ENCODE results near the gene DDX21.
"Not testable (repeated sequence)": the region's sequence is repeated elsewhere in the genome, so short reads cannot be mapped to it uniquely, and the experiment has no call there.

DDX21 gene

GRCh38 chr10:68934994-68935393, 21.0 kb upstream of the DDX21 start:
- TF ChIP-seq, protein P1, sequence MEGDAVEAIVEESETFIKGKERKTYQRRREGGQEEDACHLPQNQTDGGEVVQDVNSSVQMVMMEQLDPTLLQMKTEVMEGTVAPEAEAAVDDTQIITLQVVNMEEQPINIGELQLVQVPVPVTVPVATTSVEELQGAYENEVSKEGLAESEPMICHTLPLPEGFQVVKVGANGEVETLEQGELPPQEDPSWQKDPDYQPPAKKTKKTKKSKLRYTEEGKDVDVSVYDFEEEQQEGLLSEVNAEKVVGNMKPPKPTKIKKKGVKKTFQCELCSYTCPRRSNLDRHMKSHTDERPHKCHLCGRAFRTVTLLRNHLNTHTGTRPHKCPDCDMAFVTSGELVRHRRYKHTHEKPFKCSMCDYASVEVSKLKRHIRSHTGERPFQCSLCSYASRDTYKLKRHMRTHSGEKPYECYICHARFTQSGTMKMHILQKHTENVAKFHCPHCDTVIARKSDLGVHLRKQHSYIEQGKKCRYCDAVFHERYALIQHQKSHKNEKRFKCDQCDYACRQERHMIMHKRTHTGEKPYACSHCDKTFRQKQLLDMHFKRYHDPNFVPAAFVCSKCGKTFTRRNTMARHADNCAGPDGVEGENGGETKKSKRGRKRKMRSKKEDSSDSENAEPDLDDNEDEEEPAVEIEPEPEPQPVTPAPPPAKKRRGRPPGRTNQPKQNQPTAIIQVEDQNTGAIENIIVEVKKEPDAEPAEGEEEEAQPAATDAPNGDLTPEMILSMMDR (conservative IDR thresholded peaks at IDR 0.05; ENCODE audit: low read depth, low read length): no peak
- H3K27ac ChIP-seq: no peak overlapping the region
- H3K27me3 ChIP-seq (ENCODE audit: insufficient read depth, low read depth): no peaks in the 10 kb centered on the region
- H3K79me2 ChIP-seq (ENCODE audit: insufficient read depth, low read depth): no peaks in the 10 kb centered on the region
- H4K20me1 ChIP-seq (ENCODE audit: insufficient read depth): no peaks in the 10 kb centered on the region
- no peak overlapping the region for H2AFZ ChIP-seq (ENCODE audit: low read depth)
- H3K4me2 ChIP-seq: no peak overlapping the region
- no peak overlapping the region for H3K4me3 ChIP-seq (IDR thresholded peaks at IDR 0.05; ENCODE audit: insufficient read depth, low read depth, low read length)
- H3K36me3 ChIP-seq (ENCODE audit: insufficient read depth): no peaks in the 10 kb centered on the region; the same call in 1 of the 2 replicates
- no peak overlapping the region for H3K9ac ChIP-seq
- H3K4me1 ChIP-seq (ENCODE audit: low read depth, poor library complexity, severe bottlenecking): no peaks in the 10 kb centered on the region

DNA sequence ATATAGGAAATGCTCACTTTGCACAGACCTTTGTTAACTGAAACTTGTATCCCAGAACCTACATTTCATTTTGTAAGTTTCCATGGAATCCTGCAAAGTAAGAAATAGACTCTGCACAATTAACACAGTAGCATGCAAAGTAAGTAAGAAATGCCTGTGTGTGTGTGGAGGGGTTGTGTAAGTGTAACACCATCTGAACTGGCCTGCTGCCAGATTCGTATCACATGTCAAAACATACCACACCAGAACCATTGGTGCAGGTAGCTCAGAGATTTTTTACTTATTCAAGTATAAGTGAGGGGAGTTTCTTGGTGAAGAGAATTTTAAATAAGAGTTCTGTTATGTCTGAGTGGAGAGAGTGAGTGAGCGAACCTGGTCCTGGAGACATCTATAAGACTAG, 17.9 kb upstream of the DDX21 start:
- no peak overlapping the region for H3K9ac ChIP-seq
- H3K4me1 ChIP-seq (ENCODE audit: low read depth, poor library complexity, severe bottlenecking): no peaks in the 10 kb centered on the region
- no peak overlapping the region for H3K27ac ChIP-seq
- TF ChIP-seq, protein P1 (conservative IDR thresholded peaks at IDR 0.05; ENCODE audit: low read depth, low read length): no peak
- H3K79me2 ChIP-seq (ENCODE audit: insufficient read depth, low read depth): no peaks in the 10 kb centered on the region
- no peaks in the 10 kb centered on the region for H4K20me1 ChIP-seq (ENCODE audit: insufficient read depth)
- H3K27me3 ChIP-seq (ENCODE audit: insufficient read depth, low read depth): no peaks in the 10 kb centered on the region
- no peak overlapping the region; the same call in 1 of the 2 replicates for H2AFZ ChIP-seq (ENCODE audit: low read depth)
- no peak overlapping the region for H3K4me3 ChIP-seq (IDR thresholded peaks at IDR 0.05; ENCODE audit: insufficient read depth, low read depth, low read length)
- H3K36me3 ChIP-seq (ENCODE audit: insufficient read depth): no peaks in the 10 kb centered on the region; the same call in 1 of the 2 replicates
- H3K4me2 ChIP-seq: no peak overlapping the region

DNA sequence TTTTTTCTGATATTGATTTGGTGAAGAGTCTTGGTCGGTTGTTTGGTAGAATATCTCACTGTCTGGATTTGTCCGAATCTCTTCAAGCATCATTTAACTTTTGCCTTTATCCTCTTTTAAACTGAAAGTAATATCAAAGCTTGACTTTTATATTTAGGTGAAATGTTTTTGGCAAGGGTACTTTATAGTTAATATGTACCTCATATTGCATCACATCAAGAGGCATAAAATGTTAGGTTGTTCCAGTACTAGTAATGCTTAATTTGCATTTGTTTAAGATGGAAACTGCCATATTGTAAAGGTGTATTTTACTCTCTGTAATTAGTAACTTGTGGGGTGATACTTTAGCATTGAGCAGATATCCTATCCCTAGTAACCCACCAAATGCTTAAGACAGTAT, 17.1 kb upstream of the DDX21 start:
- H3K9ac ChIP-seq: no peak overlapping the region
- H3K4me2 ChIP-seq: no peak overlapping the region
- H3K4me1 ChIP-seq (ENCODE audit: low read depth, poor library complexity, severe bottlenecking): no peaks in the 10 kb centered on the region
- TF ChIP-seq, protein P1 (conservative IDR thresholded peaks at IDR 0.05; ENCODE audit: low read depth, low read length): no peak
- no peak overlapping the region for H2AFZ ChIP-seq (ENCODE audit: low read depth)
- no peaks in the 10 kb centered on the region for H3K79me2 ChIP-seq (ENCODE audit: insufficient read depth, low read depth)
- H3K27me3 ChIP-seq (ENCODE audit: insufficient read depth, low read depth): no peaks in the 10 kb centered on the region
- H3K36me3 ChIP-seq (ENCODE audit: insufficient read depth): no peaks in the 10 kb centered on the region; the same call in 1 of the 2 replicates
- H3K27ac ChIP-seq: no peak overlapping the region
- H4K20me1 ChIP-seq (ENCODE audit: insufficient read depth): no peaks in the 10 kb centered on the region
- H3K4me3 ChIP-seq (IDR thresholded peaks at IDR 0.05; ENCODE audit: insufficient read depth, low read depth, low read length): no peak overlapping the region

DNA sequence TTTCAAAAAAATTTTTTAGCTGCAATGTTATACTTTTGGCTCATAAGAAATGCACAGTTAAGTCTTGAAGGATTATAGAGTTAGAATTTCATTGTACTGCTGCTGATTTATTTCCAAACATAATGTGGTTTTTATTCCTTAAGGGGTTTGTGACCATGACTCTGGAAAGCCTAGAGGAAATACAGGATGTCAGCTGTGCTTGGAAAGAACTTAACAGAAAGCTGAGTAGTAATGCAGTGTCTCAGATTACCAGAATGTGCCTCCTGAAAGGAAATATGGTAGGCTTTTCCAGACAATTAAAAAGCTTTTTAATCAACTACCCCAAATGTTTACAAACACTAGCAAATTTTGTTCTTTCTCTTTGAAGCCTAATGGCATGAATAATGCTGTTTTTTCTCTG, 15.1 kb upstream of the DDX21 start:
- H3K9ac ChIP-seq; H3K79me2 ChIP-seq (ENCODE audit: insufficient read depth, low read depth); H3K27me3 ChIP-seq (ENCODE audit: insufficient read depth, low read depth); H3K4me2 ChIP-seq; H3K4me1 ChIP-seq (ENCODE audit: low read depth, poor library complexity, severe bottlenecking); H2AFZ ChIP-seq (ENCODE audit: low read depth); H3K36me3 ChIP-seq (ENCODE audit: insufficient read depth); H4K20me1 ChIP-seq (ENCODE audit: insufficient read depth); H3K4me3 ChIP-seq (IDR thresholded peaks at IDR 0.05; ENCODE audit: insufficient read depth, low read depth, low read length); H3K27ac ChIP-seq: not testable (repeated sequence)

DNA sequence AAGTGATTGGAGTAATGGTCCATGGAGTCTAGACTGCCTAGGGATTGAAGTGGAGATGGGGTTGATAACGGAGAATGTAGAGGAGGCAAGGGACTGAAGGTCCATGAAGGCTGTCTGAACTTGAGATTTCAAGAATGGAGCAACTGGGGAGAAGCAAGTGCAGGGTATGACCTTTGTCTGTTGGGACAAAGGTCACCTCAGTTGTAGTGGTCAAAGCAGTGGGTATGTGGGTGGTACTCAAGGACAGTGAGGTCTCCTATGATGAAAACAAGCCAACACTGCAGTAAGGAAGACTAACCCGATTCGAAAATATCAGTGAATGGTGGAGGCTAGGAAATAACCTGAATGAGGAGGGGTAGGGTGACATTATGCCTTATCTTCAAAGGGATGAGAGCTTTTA, 5.4 kb upstream of the DDX21 start:
- TF ChIP-seq, protein P1 (conservative IDR thresholded peaks at IDR 0.05; ENCODE audit: low read depth, low read length): no peak
- Histone ChIP-seq H2AFZ (ENCODE audit: low read depth) (no peak overlapping the region), H4K20me1 (ENCODE audit: insufficient read depth) (no peaks in the 10 kb centered on the region), H3K4me1 (ENCODE audit: low read depth, poor library complexity, severe bottlenecking) (peaks cover 8% of the 10 kb centered on the region), H3K79me2 (ENCODE audit: insufficient read depth, low read depth) (no peaks in the 10 kb centered on the region), H3K9ac (no peak overlapping the region), H3K4me2 (no peak overlapping the region), H3K4me3 (IDR thresholded peaks at IDR 0.05; ENCODE audit: insufficient read depth, low read depth, low read length) (no peak overlapping the region), H3K27ac (no peak overlapping the region), H3K36me3 (ENCODE audit: insufficient read depth) (peaks cover 7% of the 10 kb centered on the region; the same call in 1 of the 2 replicates), H3K27me3 (ENCODE audit: insufficient read depth, low read depth) (no peaks in the 10 kb centered on the region)
